Measurements from ENCODE around the gene CACNA1C. TPM values are rescaled to one million over a fixed set of nuclear protein-coding genes. Genes with fewer than 3 reads are reported as not detected.
"Not testable (repeated sequence)": the region's sequence is repeated elsewhere in the genome, so short reads cannot be mapped to it uniquely, and the experiment has no call there.

Gene CACNA1C
- total RNA-seq, 1 donor from 2014 or later, result 0.02 TPM

DNA sequence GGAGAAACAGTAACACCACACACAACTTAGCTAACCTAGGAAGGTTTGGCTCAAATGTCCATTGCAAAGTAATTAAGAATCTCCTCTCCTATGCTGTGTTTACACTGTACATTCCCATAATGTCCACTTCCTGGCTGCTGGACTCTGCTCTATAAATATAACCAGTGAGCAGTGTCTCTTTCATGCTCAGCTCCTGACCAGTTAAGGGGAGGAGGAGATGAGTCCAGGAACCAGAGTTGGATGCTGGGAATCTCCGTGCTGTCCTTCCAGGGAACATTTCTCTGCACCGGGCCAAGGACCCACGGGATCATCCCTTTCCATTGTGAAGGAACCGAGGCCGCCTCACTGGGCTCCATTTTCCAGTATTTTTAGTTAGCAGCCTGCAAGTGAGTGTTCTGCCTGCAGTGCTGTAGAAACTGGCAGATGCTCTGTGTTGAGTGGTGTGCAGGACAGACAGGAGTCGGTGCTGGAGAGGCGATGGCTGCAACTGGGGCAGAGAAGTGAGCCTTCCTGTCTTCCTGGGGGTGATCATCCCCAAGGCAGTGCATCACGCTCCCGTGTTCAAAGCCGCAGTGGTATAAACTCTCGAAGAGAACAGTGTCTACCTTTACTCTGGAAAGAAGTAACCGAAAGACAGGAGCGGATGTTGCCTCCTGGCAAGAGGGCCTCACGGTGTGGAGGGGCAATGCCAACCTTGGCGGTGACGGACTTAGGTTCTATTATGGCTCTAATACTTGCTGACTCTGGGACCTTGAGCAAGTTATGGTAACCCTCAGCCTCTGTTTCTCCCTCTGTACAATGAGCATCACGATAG lies 195.5 kb downstream of the CACNA1C start:
- no peaks in the 10 kb centered on the region for H3K9me3 Mint-ChIP-seq
- DNase-seq (no peak), ATAC-seq (ENCODE audit: low read depth) (no peak)
- H3K27ac Mint-ChIP-seq, result peak overlapping the region; percentile 78
- intact Hi-C loops (cut with micrococcal nuclease), result no loop called here
- ChIA-PET CTCF (interaction anchor here (1.0 kb wide), 1 partner anchor 9 kb away, joined by 3 read pairs; no protein-coding TSS in a partner anchor), POLR2A (no interaction called here)
- no peaks in the 10 kb centered on the region for H3K36me3 Mint-ChIP-seq (ENCODE audit: low read depth)
- peaks cover 50% of the 10 kb centered on the region for H3K4me1 Mint-ChIP-seq
- H3K4me3 Mint-ChIP-seq, result no peak overlapping the region
- H3K27me3 Mint-ChIP-seq, result no peaks in the 10 kb centered on the region
- TF ChIP-seq, protein P1, sequence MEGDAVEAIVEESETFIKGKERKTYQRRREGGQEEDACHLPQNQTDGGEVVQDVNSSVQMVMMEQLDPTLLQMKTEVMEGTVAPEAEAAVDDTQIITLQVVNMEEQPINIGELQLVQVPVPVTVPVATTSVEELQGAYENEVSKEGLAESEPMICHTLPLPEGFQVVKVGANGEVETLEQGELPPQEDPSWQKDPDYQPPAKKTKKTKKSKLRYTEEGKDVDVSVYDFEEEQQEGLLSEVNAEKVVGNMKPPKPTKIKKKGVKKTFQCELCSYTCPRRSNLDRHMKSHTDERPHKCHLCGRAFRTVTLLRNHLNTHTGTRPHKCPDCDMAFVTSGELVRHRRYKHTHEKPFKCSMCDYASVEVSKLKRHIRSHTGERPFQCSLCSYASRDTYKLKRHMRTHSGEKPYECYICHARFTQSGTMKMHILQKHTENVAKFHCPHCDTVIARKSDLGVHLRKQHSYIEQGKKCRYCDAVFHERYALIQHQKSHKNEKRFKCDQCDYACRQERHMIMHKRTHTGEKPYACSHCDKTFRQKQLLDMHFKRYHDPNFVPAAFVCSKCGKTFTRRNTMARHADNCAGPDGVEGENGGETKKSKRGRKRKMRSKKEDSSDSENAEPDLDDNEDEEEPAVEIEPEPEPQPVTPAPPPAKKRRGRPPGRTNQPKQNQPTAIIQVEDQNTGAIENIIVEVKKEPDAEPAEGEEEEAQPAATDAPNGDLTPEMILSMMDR (IDR thresholded peaks at IDR 0.05), result no peak

DNA sequence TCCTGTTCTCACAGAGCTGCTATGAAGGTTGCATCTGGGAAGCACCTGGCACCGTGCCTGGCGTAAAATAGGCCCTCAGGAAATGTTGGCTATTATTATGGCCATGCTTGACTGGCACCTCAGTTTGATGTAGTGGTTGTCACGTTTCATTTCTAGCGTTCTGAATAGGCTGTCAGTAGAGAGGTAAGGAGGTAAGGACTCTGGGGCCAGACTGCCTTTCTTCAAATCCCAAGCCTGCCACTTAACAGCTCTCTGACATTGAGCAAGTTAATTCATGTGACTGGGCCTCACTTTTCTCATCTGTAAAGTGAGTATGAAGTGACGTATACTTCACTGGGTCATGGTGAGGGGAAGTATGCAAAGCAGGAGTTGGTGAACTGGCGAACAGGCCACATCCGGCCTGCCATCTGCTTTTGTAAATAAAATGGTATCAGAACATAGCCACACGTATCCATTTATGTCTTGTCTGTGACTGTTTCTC lies 196.2 kb downstream of the CACNA1C start:
- intact Hi-C loops (cut with micrococcal nuclease), result no loop called here
- DNase-seq (no peak), ATAC-seq (ENCODE audit: low read depth) (peak; percentile 81)
- Mint-ChIP-seq H3K27ac (peak overlapping the region; percentile 78), H3K4me3 (no peak overlapping the region), H3K36me3 (ENCODE audit: low read depth) (no peaks in the 10 kb centered on the region), H3K27me3 (no peaks in the 10 kb centered on the region), H3K9me3 (no peaks in the 10 kb centered on the region), H3K4me1 (peaks cover 50% of the 10 kb centered on the region)
- ChIA-PET CTCF (interaction anchor here (1.0 kb wide), 1 partner anchor 10 kb away, joined by 3 read pairs; no protein-coding TSS in a partner anchor), POLR2A (no interaction called here)
- TF ChIP-seq, protein P1 (IDR thresholded peaks at IDR 0.05), result no peak

DNA sequence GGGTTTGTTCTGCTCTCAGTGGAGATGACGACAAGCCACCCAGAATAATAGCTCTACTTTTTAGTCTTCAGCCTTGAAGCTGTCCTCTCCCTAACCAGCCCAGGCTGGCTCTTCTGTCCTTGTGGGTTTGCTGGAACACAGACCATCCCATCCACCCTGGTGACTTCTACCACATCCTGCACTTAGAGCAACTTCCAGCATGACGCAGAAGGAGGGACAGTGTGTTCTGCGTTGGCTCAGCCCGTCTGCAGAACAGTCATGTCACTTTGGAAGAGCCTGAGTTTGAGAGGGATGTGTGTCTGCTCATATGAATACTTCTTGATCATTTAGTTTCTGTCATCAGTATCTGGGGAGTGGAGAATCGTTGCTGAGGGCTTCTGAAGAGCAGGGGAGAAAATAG lies 198.0 kb downstream of the CACNA1C start:
- H3K27ac Mint-ChIP-seq, result no peak overlapping the region
- ChIA-PET POLR2A (no interaction called here), CTCF (no interaction called here)
- no peaks in the 10 kb centered on the region for H3K36me3 Mint-ChIP-seq (ENCODE audit: low read depth)
- TF ChIP-seq, protein P1 (IDR thresholded peaks at IDR 0.05), result no peak
- intact Hi-C loops (cut with micrococcal nuclease), result no loop called here
- ATAC-seq (ENCODE audit: low read depth) (no peak), DNase-seq (no peak)
- no peaks in the 10 kb centered on the region for H3K27me3 Mint-ChIP-seq
- peaks cover 49% of the 10 kb centered on the region for H3K4me1 Mint-ChIP-seq
- H3K4me3 Mint-ChIP-seq, result no peak overlapping the region
- H3K9me3 Mint-ChIP-seq, result no peaks in the 10 kb centered on the region

DNA sequence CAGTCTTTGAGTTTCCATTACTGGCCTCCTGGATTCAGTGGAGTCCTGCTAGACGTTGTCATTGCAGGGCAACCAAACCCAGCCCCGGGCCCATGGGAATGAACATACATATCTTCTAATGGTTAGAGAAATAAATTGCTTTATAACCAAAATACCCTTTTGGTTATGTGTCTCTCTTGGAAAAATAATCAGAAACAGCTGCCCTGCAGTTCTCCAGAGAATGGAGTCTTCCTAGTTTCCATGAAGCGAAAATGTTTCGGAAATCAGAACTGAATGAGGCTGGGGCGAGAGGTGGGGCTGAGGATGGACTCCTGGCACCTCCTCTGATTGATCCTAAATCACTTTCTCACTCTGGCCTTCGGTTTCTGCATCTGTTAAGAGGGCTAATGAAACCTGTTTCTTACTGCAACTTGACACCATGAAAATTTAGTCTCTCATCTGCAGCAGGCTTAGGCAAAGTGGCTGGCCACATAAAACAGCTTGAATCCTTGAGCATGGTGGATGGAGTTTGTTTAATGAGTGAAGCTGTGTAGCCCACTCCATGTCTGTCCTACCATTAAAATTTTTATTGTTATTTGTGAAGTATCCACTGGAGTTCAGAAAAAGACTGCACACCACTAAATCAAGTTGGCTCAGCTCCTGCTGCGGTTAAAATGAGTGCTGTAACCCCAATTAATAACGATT lies 198.9 kb downstream of the CACNA1C start:
- ChIA-PET POLR2A (no interaction called here), CTCF (no interaction called here)
- no peaks in the 10 kb centered on the region for H3K9me3 Mint-ChIP-seq
- no peak for DNase-seq
- no peak for ATAC-seq (ENCODE audit: low read depth)
- TF ChIP-seq, protein P1 (IDR thresholded peaks at IDR 0.05), result no peak
- no peaks in the 10 kb centered on the region for H3K36me3 Mint-ChIP-seq (ENCODE audit: low read depth)
- H3K27ac Mint-ChIP-seq, result no peak overlapping the region
- H3K4me1 Mint-ChIP-seq, result peaks cover 43% of the 10 kb centered on the region
- intact Hi-C loops (cut with micrococcal nuclease), result no loop called here
- no peak overlapping the region for H3K4me3 Mint-ChIP-seq
- no peaks in the 10 kb centered on the region for H3K27me3 Mint-ChIP-seq

DNA sequence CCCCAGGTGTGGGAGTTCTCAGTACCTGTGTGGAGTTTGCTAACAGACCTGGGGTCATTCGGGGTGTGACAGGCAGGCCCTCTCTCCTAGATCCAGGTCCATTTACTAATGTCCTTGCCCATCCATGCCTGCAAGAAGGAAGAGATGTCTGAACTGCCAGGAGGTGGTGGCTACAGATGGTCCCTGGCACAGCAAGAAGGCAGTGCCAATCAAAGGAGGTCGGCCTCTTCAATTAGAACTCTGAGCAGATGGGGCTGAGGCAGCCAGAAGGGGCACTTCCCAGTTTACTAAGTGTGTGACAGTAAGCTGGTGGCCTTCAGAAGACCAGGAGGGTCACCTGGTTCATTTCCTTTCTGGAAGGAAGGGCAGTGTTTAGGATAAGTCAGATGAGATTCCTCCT lies 202.5 kb downstream of the CACNA1C start:
- H3K36me3 Mint-ChIP-seq (ENCODE audit: low read depth), result no peaks in the 10 kb centered on the region
- no peak for ATAC-seq (ENCODE audit: low read depth)
- no peaks in the 10 kb centered on the region for H3K9me3 Mint-ChIP-seq
- TF ChIP-seq, protein P1 (IDR thresholded peaks at IDR 0.05), result no peak
- no peak overlapping the region for H3K4me3 Mint-ChIP-seq
- peaks cover 13% of the 10 kb centered on the region for H3K4me1 Mint-ChIP-seq
- POLR2A ChIA-PET, result no interaction called here
- H3K27ac Mint-ChIP-seq, result no peak overlapping the region
- intact Hi-C loops (cut with micrococcal nuclease), result no loop called here
- CTCF ChIA-PET, result interaction anchor here (0.8 kb wide), 1 partner anchor 125 kb away, joined by 3 read pairs; no protein-coding TSS in a partner anchor
- no peak for DNase-seq
- H3K27me3 Mint-ChIP-seq, result no peaks in the 10 kb centered on the region

DNA sequence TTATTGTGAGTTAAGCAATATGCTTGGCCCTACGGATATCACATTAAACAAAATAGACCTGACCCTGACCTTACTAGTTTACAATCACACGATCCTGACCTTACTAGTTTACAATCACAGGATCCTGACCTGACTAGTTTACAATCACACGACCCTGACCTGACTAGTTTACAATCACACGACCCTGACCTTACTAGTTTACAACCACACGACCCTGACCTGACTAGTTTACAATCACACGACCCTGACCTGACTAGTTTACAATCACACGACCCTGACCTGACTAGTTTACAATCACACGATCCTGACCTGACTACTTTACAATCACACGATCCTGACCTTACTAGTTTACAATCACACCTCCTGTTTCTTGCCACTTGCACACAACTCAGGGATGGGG lies 202.9 kb downstream of the CACNA1C start:
- H3K9me3 Mint-ChIP-seq; DNase-seq; POLR2A ChIA-PET; H3K36me3 Mint-ChIP-seq (ENCODE audit: low read depth); H3K4me3 Mint-ChIP-seq; H3K4me1 Mint-ChIP-seq; intact Hi-C loops (cut with micrococcal nuclease); H3K27ac Mint-ChIP-seq; H3K27me3 Mint-ChIP-seq; ATAC-seq (ENCODE audit: low read depth): not testable (repeated sequence)
- CTCF ChIA-PET, result interaction anchor here (0.8 kb wide), 1 partner anchor 125 kb away, joined by 3 read pairs; no protein-coding TSS in a partner anchor

Data from activated B cell treated with CpG ODN at 0.5 μM for 24 hours (primary cell).